GM12878 (cell line): ENCODE results near the gene VDR. TPM values are rescaled to one million over a fixed set of nuclear protein-coding genes. Genes with fewer than 3 reads are reported as not detected.

Experiments
- ATAC-seq: fragments of 200-7000 bp; cut with Tn5 transposase; 3 replicates; pipeline ENCODE4 v1.9.1; 2020; ENCODE audit warnings: mild to moderate bottlenecking, moderate library complexity
- BruUV-seq: library from RNA; stranded (reverse); fragments of 400-500 nt; replicated peaks from 2 replicates; lab custom pipeline; 2021; lab: Mats Ljungman, UMichigan
- CTCF ChIA-PET: fragments of 300-600 bp; sonication (Branson Sonifier 250); formaldehyde crosslinking; extraction: SDS; loops from one replicate; lab custom pipeline; 2021; ENCODE audit warnings: inconsistent platforms; lab: Yijun Ruan, JAX
- POLR2A ChIA-PET: fragments of 350-600 bp; formaldehyde crosslinking; extraction: SDS; loops from one replicate; lab custom pipeline; 2021; ENCODE audit warnings: inconsistent platforms; lab: Charles Lee
- RAD21 ChIA-PET: fragments of 300-600 bp; sonication (Branson Sonifier 250); formaldehyde crosslinking; loops from one replicate; lab custom pipeline; 2023; ENCODE audit warnings: antibody characterized with exemption; ENCODE audit not compliant: unreplicated experiment; lab: Charles Lee
- SMC1A ChIA-PET: fragments of 300-600 bp; sonication (Branson Sonifier 250); formaldehyde crosslinking; loops from one replicate; lab custom pipeline; 2023; ENCODE audit not compliant: unreplicated experiment, uncharacterized antibody; lab: Charles Lee
- DNase-seq: peaks from one replicate; pipeline ENCODE4 v3.0.0-alpha.2; 2011; ENCODE audit warnings: low read depth, low spot score
- FAIRE-seq: peaks from 3 replicates; lab custom pipeline; 2011; peaks lifted over from hg19 to GRCh38; lab: Jason Lieb, UNC
- H2AFZ ChIP-seq: 2 replicates; pipeline ENCODE4 v1.6.0; 2011; ENCODE audit warnings: low read depth, low read length, control low read depth; ENCODE audit not compliant: control insufficient read depth
- H3K27ac ChIP-seq: 2 replicates; pipeline ENCODE4 v1.5.1; 2011; ENCODE audit warnings: control low read depth; ENCODE audit not compliant: control insufficient read depth, insufficient read depth
- H3K27me3 ChIP-seq, 2 experiments: replicated peaks in 1 of 2; 2 replicates each; pipeline versions ENCODE4 v1.6.0 to v1.6.1; 2011; ENCODE audit warnings: low read length in 1 of 2; ENCODE audit not compliant: control insufficient read depth in 2 of 2, insufficient read depth in 2 of 2
- H3K36me3 ChIP-seq, 2 experiments: 2 replicates each; pipeline ENCODE4 v1.5.1; 2011; ENCODE audit warnings: low read length in 1 of 2; ENCODE audit not compliant: control insufficient read depth in 2 of 2, insufficient read depth in 2 of 2
- H3K4me1 ChIP-seq: 2 replicates; pipeline ENCODE4 v1.6.1; 2011; ENCODE audit warnings: mild to moderate bottlenecking, low read length, moderate library complexity, mixed read lengths; ENCODE audit not compliant: control insufficient read depth, insufficient read depth
- H3K4me2 ChIP-seq: 2 replicates; pipeline ENCODE4 v1.6.0; 2011; ENCODE audit warnings: control low read depth; ENCODE audit not compliant: control insufficient read depth, insufficient read depth
- H3K4me3 ChIP-seq: fragments of 200-600 bp; sonication (generic); 2 replicates; pipeline ENCODE4 v1.5.1; 2016
- H3K79me2 ChIP-seq: 2 replicates; pipeline ENCODE4 v1.6.0; 2011; ENCODE audit warnings: low read length; ENCODE audit not compliant: control insufficient read depth, insufficient read depth
- H3K9ac ChIP-seq: 2 replicates; pipeline ENCODE4 v1.8.0; 2011; ENCODE audit warnings: low read length, control low read depth, mixed read lengths; ENCODE audit not compliant: control insufficient read depth, insufficient read depth
- H3K9me3 ChIP-seq: replicated peaks from 3 replicates; pipeline ENCODE4 v1.5.1; 2011; ENCODE audit warnings: mild to moderate bottlenecking, low read length; ENCODE audit not compliant: control insufficient read depth, insufficient read depth
- H4K20me1 ChIP-seq: 2 replicates; pipeline ENCODE4 v1.6.0; 2011; ENCODE audit not compliant: control insufficient read depth, insufficient read depth
- CBX3 ChIP-seq: fragments of 200-600 bp; sonication (generic); IDR thresholded peaks from 2 replicates; pipeline ENCODE4 v1.6.1; 2016; ENCODE audit warnings: low read depth, borderline replicate concordance
- EZH2 ChIP-seq: IDR thresholded peaks from 2 replicates; pipeline ENCODE4 v1.6.1; 2012; ENCODE audit warnings: low read depth, mild to moderate bottlenecking, control low read depth, inconsistent platforms, low read length, borderline replicate concordance; ENCODE audit not compliant: control insufficient read depth
- RAD21 ChIP-seq: IDR thresholded peaks from 2 replicates; pipeline ENCODE4 v1.6.1; 2011; ENCODE audit warnings: mild to moderate bottlenecking, low read depth, low read length, moderate library complexity; ENCODE audit not compliant: insufficient read depth
- WGBS: methylation state at CpG from one replicate; pipeline ENCODE4 v1.1.6; 2016; ENCODE audit warnings: low lambda C conversion rate; ENCODE audit not compliant: insufficient replicate concordance, insufficient coverage; ENCODE audit errors: missing lambda C conversion rate; 5-methylcytosine and 5-hydroxymethylcytosine counted together
- in situ Hi-C: fragments of 300-500 bp; cut with MboI; formaldehyde crosslinking; loops from 9 replicates; pipeline ENCODE4 v1.14.3; 2018; ENCODE audit warnings: mixed read lengths
- intact Hi-C: fragments of 100-400 bp; cut with micrococcal nuclease; formaldehyde crosslinking; loops from one replicate; pipeline ENCODE4 v1.14.2; 2022; ENCODE audit not compliant: unreplicated experiment
- polyA plus RNA-seq, 11 experiments: library from polyadenylated mRNA; depleted of rRNA in 4 of 11; unstranded in 6 of 11; stranded (reverse) in 5 of 11; fragments of >200 nt; fragmentation: Nextera tagmentation in 4 of 11; fragmentation: Illumina TruSeq in 1 of 11; extraction: Ambion mirVana in 4 of 11; extraction: Trizol in 1 of 11; gene quantifications; 1 replicate in 1 of 11; 2 replicates in 10 of 11; pipeline versions ENCODE4 v1.2.1 to v1.2.3, GENCODE V29; 2011 to 2016; ENCODE audit warnings: inconsistent platforms in 2 of 11, missing spikeins in 2 of 11, low read depth in 1 of 11
- total RNA-seq, 4 experiments: library from RNA; depleted of rRNA in 3 of 4; stranded (reverse); fragments of >200 nt in 3 of 4; fragmentation: Illumina TruSeq in 1 of 4; extraction: Trizol in 1 of 4; gene quantifications; 2 replicates each; pipeline versions ENCODE4 v1.2.1 to v1.2.3, GENCODE V29; 2013 to 2021
- TF ChIP-seq, protein P1 (sequence below), 3 experiments: IDR thresholded peaks in 2 of 3; conservative IDR thresholded peaks in 1 of 3; 2 replicates each; pipeline ENCODE4 v1.5.1; 2011; ENCODE audit warnings: low read depth in 3 of 3, low read length in 3 of 3, mild to moderate bottlenecking in 3 of 3, control low read depth in 2 of 3, moderate library complexity in 2 of 3, inconsistent platforms in 1 of 3, mixed read lengths in 1 of 3; ENCODE audit not compliant: control insufficient read depth in 2 of 3, insufficient read depth in 1 of 3; ENCODE audit errors: extremely low read depth in 1 of 3
- TF ChIP-seq, protein P2 (sequence below): IDR thresholded peaks from 2 replicates; pipeline ENCODE4 v1.6.1; 2011; ENCODE audit warnings: borderline replicate concordance, low read depth, mild to moderate bottlenecking, moderate library complexity, mixed read lengths, low read length; ENCODE audit not compliant: insufficient read depth; ENCODE audit errors: extremely low read length

Gene VDR
- total and polyA plus RNA-seq, 10 of the 15 experiments (the other 5 are each of a cell fraction or from before 2014, with no cell fraction given), result 0.27 to 7.9 (median 3.0) TPM

- no peaks in the 10 kb centered on the region for H3K4me1 ChIP-seq
- DNase-seq (no peak), ATAC-seq (peak; percentile 65), FAIRE-seq (no peak)
- ChIA-PET SMC1A (no interaction called here), CTCF (no interaction called here), RAD21 (interaction anchor here (1.0 kb wide), 1 partner anchor 103 kb away, joined by 3 read pairs; no protein-coding TSS in a partner anchor), POLR2A (interaction anchor here (0.7 kb wide), 1 partner anchor 77 kb away, joined by 3 read pairs; no protein-coding TSS in a partner anchor)
- no peaks in the 10 kb centered on the region for H4K20me1 ChIP-seq
- H3K36me3 ChIP-seq, result no peaks in the 10 kb centered on the region
- H3K9ac ChIP-seq, result no peak overlapping the region
- TF ChIP-seq EZH2 (no peak), RAD21 (0 out of 2 replicates have a peak, but pooled peaks have one; percentile 16), CBX3 (no peak)
- TF ChIP-seq, protein P1, sequence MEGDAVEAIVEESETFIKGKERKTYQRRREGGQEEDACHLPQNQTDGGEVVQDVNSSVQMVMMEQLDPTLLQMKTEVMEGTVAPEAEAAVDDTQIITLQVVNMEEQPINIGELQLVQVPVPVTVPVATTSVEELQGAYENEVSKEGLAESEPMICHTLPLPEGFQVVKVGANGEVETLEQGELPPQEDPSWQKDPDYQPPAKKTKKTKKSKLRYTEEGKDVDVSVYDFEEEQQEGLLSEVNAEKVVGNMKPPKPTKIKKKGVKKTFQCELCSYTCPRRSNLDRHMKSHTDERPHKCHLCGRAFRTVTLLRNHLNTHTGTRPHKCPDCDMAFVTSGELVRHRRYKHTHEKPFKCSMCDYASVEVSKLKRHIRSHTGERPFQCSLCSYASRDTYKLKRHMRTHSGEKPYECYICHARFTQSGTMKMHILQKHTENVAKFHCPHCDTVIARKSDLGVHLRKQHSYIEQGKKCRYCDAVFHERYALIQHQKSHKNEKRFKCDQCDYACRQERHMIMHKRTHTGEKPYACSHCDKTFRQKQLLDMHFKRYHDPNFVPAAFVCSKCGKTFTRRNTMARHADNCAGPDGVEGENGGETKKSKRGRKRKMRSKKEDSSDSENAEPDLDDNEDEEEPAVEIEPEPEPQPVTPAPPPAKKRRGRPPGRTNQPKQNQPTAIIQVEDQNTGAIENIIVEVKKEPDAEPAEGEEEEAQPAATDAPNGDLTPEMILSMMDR (IDR thresholded peaks at IDR 0.05 in 2 of 3, conservative IDR thresholded peaks at IDR 0.05 in 1 of 3; ENCODE audit: control insufficient read depth in 2 of 3, extremely low read depth in 1 of 3, insufficient read depth in 1 of 3, low read depth in 3 of 3, low read length in 3 of 3), result peak; percentile 25 to 52 (median 34); a peak in 5 of 6 replicates
- TF ChIP-seq, protein P2, sequence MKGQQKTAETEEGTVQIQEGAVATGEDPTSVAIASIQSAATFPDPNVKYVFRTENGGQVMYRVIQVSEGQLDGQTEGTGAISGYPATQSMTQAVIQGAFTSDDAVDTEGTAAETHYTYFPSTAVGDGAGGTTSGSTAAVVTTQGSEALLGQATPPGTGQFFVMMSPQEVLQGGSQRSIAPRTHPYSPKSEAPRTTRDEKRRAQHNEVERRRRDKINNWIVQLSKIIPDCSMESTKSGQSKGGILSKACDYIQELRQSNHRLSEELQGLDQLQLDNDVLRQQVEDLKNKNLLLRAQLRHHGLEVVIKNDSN, result no peak
- intact Hi-C loops, result no loop called here
- no peaks in the 10 kb centered on the region; a peak in 2 of 4 replicates for H3K27me3 ChIP-seq
- no peaks in the 10 kb centered on the region for H3K79me2 ChIP-seq
- no peak overlapping the region for H2AFZ ChIP-seq
- no peak overlapping the region for H3K4me2 ChIP-seq
- 26% methylated on average over 18 of the region's 40 CpGs for WGBS
- no peak overlapping the region for H3K4me3 ChIP-seq
- H3K9me3 ChIP-seq, result no peaks in the 10 kb centered on the region
- no TSS peak for BruUV-seq
- H3K27ac ChIP-seq, result no peak overlapping the region
- in situ Hi-C loops, result no loop called here
Observed at GRCh38 chr12:47941871-47942613, 37.2 kb upstream of the VDR start.
